Ishikawa (cell line): ENCODE data around the gene BAZ2B.

Source experiments
- CEBPB ChIP-seq: IDR thresholded peaks from 2 replicates; pipeline ENCODE4 v1.6.1; 2012
- CREB1 ChIP-seq: IDR thresholded peaks from 2 replicates; pipeline ENCODE4 v1.6.1; 2012; ENCODE audit warnings: low read depth
- EGR1 ChIP-seq: IDR thresholded peaks from 2 replicates; pipeline ENCODE4 v1.6.1; 2012
- EP300 ChIP-seq: IDR thresholded peaks from 2 replicates; pipeline ENCODE4 v1.6.1; 2012; ENCODE audit warnings: borderline replicate concordance
- FOXM1 ChIP-seq: IDR thresholded peaks from 2 replicates; pipeline ENCODE4 v1.6.1; 2012; ENCODE audit warnings: low read depth, borderline replicate concordance
- NFIC ChIP-seq: IDR thresholded peaks from 2 replicates; pipeline ENCODE4 v1.6.1; 2012
- RAD21 ChIP-seq: IDR thresholded peaks from 2 replicates; pipeline ENCODE4 v1.6.1; 2012; ENCODE audit warnings: low read depth
- TAF1 ChIP-seq: IDR thresholded peaks from 2 replicates; pipeline ENCODE4 v1.6.1; 2012; ENCODE audit warnings: low read depth, mild to moderate bottlenecking
- TCF12 ChIP-seq: IDR thresholded peaks from 2 replicates; pipeline ENCODE4 v1.6.1; 2012; ENCODE audit warnings: low read depth
- TEAD4 ChIP-seq: IDR thresholded peaks from 2 replicates; pipeline ENCODE4 v1.6.1; 2012
- USF1 ChIP-seq: IDR thresholded peaks from 2 replicates; pipeline ENCODE4 v1.6.1; 2012
- YY1 ChIP-seq: IDR thresholded peaks from 2 replicates; pipeline ENCODE4 v1.6.1; 2012; ENCODE audit warnings: low read depth
- ZBTB7A ChIP-seq: IDR thresholded peaks from 2 replicates; pipeline ENCODE4 v1.6.1; 2012; ENCODE audit warnings: low read depth
- TF ChIP-seq, protein P1 (sequence below): IDR thresholded peaks from 2 replicates; pipeline ENCODE4 v1.6.1; 2012; ENCODE audit warnings: low read depth, mild to moderate bottlenecking
- TF ChIP-seq, protein P2 (sequence below): IDR thresholded peaks from 2 replicates; pipeline ENCODE4 v1.6.1; 2012

BAZ2B gene

DNA sequence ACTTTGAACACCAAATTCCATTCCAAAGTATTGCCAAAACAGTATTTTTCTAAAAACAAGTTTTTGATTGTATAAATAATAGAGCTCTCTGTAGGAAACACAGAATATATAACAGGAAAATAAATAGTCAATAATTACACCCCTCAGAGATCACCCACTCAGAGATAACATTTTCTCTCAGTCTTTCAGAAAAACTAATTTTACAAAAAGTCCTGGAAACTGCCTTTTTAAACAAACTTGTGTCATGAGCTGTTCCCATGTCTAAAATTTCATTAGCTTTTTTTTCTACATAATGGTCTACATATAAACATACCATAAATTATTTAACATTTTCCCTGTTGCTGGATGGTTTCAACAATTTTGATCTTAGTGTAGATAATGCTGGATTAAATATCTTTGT, 328.6 kb downstream of the BAZ2B start:
- TF ChIP-seq, protein P1, sequence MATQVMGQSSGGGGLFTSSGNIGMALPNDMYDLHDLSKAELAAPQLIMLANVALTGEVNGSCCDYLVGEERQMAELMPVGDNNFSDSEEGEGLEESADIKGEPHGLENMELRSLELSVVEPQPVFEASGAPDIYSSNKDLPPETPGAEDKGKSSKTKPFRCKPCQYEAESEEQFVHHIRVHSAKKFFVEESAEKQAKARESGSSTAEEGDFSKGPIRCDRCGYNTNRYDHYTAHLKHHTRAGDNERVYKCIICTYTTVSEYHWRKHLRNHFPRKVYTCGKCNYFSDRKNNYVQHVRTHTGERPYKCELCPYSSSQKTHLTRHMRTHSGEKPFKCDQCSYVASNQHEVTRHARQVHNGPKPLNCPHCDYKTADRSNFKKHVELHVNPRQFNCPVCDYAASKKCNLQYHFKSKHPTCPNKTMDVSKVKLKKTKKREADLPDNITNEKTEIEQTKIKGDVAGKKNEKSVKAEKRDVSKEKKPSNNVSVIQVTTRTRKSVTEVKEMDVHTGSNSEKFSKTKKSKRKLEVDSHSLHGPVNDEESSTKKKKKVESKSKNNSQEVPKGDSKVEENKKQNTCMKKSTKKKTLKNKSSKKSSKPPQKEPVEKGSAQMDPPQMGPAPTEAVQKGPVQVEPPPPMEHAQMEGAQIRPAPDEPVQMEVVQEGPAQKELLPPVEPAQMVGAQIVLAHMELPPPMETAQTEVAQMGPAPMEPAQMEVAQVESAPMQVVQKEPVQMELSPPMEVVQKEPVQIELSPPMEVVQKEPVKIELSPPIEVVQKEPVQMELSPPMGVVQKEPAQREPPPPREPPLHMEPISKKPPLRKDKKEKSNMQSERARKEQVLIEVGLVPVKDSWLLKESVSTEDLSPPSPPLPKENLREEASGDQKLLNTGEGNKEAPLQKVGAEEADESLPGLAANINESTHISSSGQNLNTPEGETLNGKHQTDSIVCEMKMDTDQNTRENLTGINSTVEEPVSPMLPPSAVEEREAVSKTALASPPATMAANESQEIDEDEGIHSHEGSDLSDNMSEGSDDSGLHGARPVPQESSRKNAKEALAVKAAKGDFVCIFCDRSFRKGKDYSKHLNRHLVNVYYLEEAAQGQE = no peak
- TF ChIP-seq RAD21 (no peak), YY1 (no peak), TEAD4 (no peak), TAF1 (no peak), CREB1 (no peak), EGR1 (no peak), CEBPB (no peak), FOXM1 (no peak), TCF12 (no peak), NFIC (no peak), ZBTB7A (no peak), EP300 (no peak), USF1 (no peak)
- TF ChIP-seq, protein P2, sequence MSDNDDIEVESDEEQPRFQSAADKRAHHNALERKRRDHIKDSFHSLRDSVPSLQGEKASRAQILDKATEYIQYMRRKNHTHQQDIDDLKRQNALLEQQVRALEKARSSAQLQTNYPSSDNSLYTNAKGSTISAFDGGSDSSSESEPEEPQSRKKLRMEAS = no peak

- TF ChIP-seq TEAD4 (no peak), CEBPB (no peak), EGR1 (no peak), USF1 (0 out of 2 replicates have a peak, but pooled peaks have one; percentile 6), NFIC (peak; percentile 23; the same call in 1 of the 2 replicates), TAF1 (peak; percentile 91), RAD21 (no peak), EP300 (no peak), YY1 (no peak), CREB1 (no peak), FOXM1 (no peak), ZBTB7A (no peak), TCF12 (no peak)
- TF ChIP-seq, protein P2 = peak; percentile 78
- TF ChIP-seq, protein P1 = no peak
These were observed 329.5 kb downstream of the BAZ2B start for GRCh38 chr2:159286709-159287441.

GRCh38 chr2:159285929-159286708, 330.2 kb downstream of the BAZ2B start, which contains the start of gene WDSUB1:
Gene WDSUB1 (minus strand): TSS chr2:159286703. CDS start chr2:159283069, 3,634 bp downstream.
- no peak for TF ChIP-seq NFIC
- TF ChIP-seq, protein P2 = peak; percentile 79
- no peak for TF ChIP-seq YY1
- TF ChIP-seq EP300 = no peak
- no peak for TF ChIP-seq TCF12
- no peak for TF ChIP-seq CEBPB
- peak; percentile 96 for TF ChIP-seq USF1
- 0 out of 2 replicates have a peak, but pooled peaks have one; percentile 19 for TF ChIP-seq ZBTB7A
- no peak for TF ChIP-seq TAF1
- no peak for TF ChIP-seq CREB1
- no peak for TF ChIP-seq FOXM1
- TF ChIP-seq, protein P1 = no peak
- TF ChIP-seq EGR1 = peak; percentile 91
- 0 out of 2 replicates have a peak, but pooled peaks have one; percentile 1 for TF ChIP-seq TEAD4
- TF ChIP-seq RAD21 = no peak; the same call in 1 of the 2 replicates
